ENCODE measurements around the gene SLC25A47.

Gene SLC25A47

GRCh38 chr14:100278702-100279101 lies 44.4 kb upstream of the SLC25A47 start:
- Histone ChIP-seq H3K79me2 (ENCODE audit: low read length) (peaks cover 70% of the 10 kb centered on the region), H3K4me1 (ENCODE audit: low read length) (peaks cover 12% of the 10 kb centered on the region; the same call in 1 of the 2 replicates), H2AFZ (ENCODE audit: low read length) (no peak overlapping the region), H3K36me3 (replicated peaks; ENCODE audit: insufficient read depth, low read length) (no peaks in the 10 kb centered on the region), H4K20me1 (ENCODE audit: insufficient read depth, low read length) (peaks cover 14% of the 10 kb centered on the region), H3F3A (ENCODE audit: insufficient read depth, low read length) (no peaks in the 10 kb centered on the region), H3K27ac (ENCODE audit: low read length) (no peak overlapping the region), H3K9me3 (replicated peaks; ENCODE audit: insufficient read depth, low read length) (no peaks in the 10 kb centered on the region), H3K4me3 (ENCODE audit: low read length) (no peak overlapping the region), H3K9me2 (replicated peaks; ENCODE audit: insufficient read depth, low read length) (no peaks in the 10 kb centered on the region), H3K27me3 (replicated peaks; ENCODE audit: insufficient read depth, low read length) (no peaks in the 10 kb centered on the region), H3K9ac (ENCODE audit: low read length) (no peak overlapping the region), H3K4me2 (ENCODE audit: low read depth, low read length) (peak overlapping the region; percentile 13; the same call in 1 of the 2 replicates)
- peak; percentile 25; the same call in 1 of the 2 replicates for TF ChIP-seq CTCF (IDR thresholded peaks at IDR 0.05; ENCODE audit: low read length)
- TF ChIP-seq EZH2 (optimal IDR thresholded peaks at IDR 0.05; ENCODE audit: low read depth, low read length): no peak
- TF ChIP-seq EZH2phosphoT487 (IDR thresholded peaks at IDR 0.05; ENCODE audit: low read length): no peak
- peak; percentile 64 for DNase-seq

- no peaks in the 10 kb centered on the region for H3F3A ChIP-seq (ENCODE audit: insufficient read depth, low read length)
- no peak overlapping the region for H3K27ac ChIP-seq (ENCODE audit: low read length)
- H3K9ac ChIP-seq (ENCODE audit: low read length): no peak overlapping the region
- no peak for TF ChIP-seq CTCF (IDR thresholded peaks at IDR 0.05; ENCODE audit: low read length)
- no peak for TF ChIP-seq EZH2phosphoT487 (IDR thresholded peaks at IDR 0.05; ENCODE audit: low read length)
- TF ChIP-seq EZH2 (optimal IDR thresholded peaks at IDR 0.05; ENCODE audit: low read depth, low read length): no peak
- H2AFZ ChIP-seq (ENCODE audit: low read length): no peak overlapping the region
- no peaks in the 10 kb centered on the region for H3K9me2 ChIP-seq (replicated peaks; ENCODE audit: insufficient read depth, low read length)
- H3K4me3 ChIP-seq (ENCODE audit: low read length): no peak overlapping the region
- H3K4me1 ChIP-seq (ENCODE audit: low read length): peaks cover 12% of the 10 kb centered on the region; the same call in 1 of the 2 replicates
- no peaks in the 10 kb centered on the region for H3K27me3 ChIP-seq (replicated peaks; ENCODE audit: insufficient read depth, low read length)
- H4K20me1 ChIP-seq (ENCODE audit: insufficient read depth, low read length): peaks cover 12% of the 10 kb centered on the region
- peaks cover 65% of the 10 kb centered on the region for H3K79me2 ChIP-seq (ENCODE audit: low read length)
- H3K9me3 ChIP-seq (replicated peaks; ENCODE audit: insufficient read depth, low read length): no peaks in the 10 kb centered on the region
- no peaks in the 10 kb centered on the region for H3K36me3 ChIP-seq (replicated peaks; ENCODE audit: insufficient read depth, low read length)
- no peak for DNase-seq
- no peak overlapping the region; the same call in 1 of the 2 replicates for H3K4me2 ChIP-seq (ENCODE audit: low read depth, low read length)
These were observed 44.0 kb upstream of the SLC25A47 start for GRCh38 chr14:100279133-100279532.

- Histone ChIP-seq H4K20me1 (ENCODE audit: insufficient read depth, low read length) (peaks cover 8% of the 10 kb centered on the region), H3F3A (ENCODE audit: insufficient read depth, low read length) (no peaks in the 10 kb centered on the region), H3K36me3 (replicated peaks; ENCODE audit: insufficient read depth, low read length) (no peaks in the 10 kb centered on the region), H3K27ac (ENCODE audit: low read length) (no peak overlapping the region), H3K4me1 (ENCODE audit: low read length) (peaks cover 12% of the 10 kb centered on the region; the same call in 1 of the 2 replicates), H2AFZ (ENCODE audit: low read length) (no peak overlapping the region), H3K79me2 (ENCODE audit: low read length) (peaks cover 61% of the 10 kb centered on the region), H3K9me2 (replicated peaks; ENCODE audit: insufficient read depth, low read length) (no peaks in the 10 kb centered on the region), H3K9me3 (replicated peaks; ENCODE audit: insufficient read depth, low read length) (no peaks in the 10 kb centered on the region), H3K4me2 (ENCODE audit: low read depth, low read length) (no peak overlapping the region), H3K27me3 (replicated peaks; ENCODE audit: insufficient read depth, low read length) (no peaks in the 10 kb centered on the region), H3K4me3 (ENCODE audit: low read length) (no peak overlapping the region), H3K9ac (ENCODE audit: low read length) (no peak overlapping the region)
- DNase-seq: no peak
- TF ChIP-seq CTCF (IDR thresholded peaks at IDR 0.05; ENCODE audit: low read length) (no peak), EZH2 (optimal IDR thresholded peaks at IDR 0.05; ENCODE audit: low read depth, low read length) (no peak), EZH2phosphoT487 (IDR thresholded peaks at IDR 0.05; ENCODE audit: low read length) (no peak)
These were observed 43.6 kb upstream of the SLC25A47 start for GRCh38 chr14:100279563-100279962.

Measured in MM.1S (cell line).